HepG2 (cell line): ENCODE results near the gene SUPT4H1. TPM values are rescaled to one million over a fixed set of nuclear protein-coding genes. Genes with fewer than 3 reads are reported as not detected.
A peak's percentile ranks its signal among the peaks of the same experiment; 100 is the strongest.

Experiments used
- CBX5 ChIP-seq: sonication (generic); formaldehyde crosslinking; IDR thresholded peaks from 2 replicates; pipeline ENCODE4 v1.4.0; 2020; ENCODE audit warnings: missing genetic modification reagents, borderline replicate concordance
- CERS6 ChIP-seq: sonication (generic); formaldehyde crosslinking; IDR thresholded peaks from 2 replicates; pipeline ENCODE4 v1.5.0; 2020; ENCODE audit warnings: missing genetic modification reagents
- DBP ChIP-seq: sonication (generic); formaldehyde crosslinking; IDR thresholded peaks from 2 replicates; pipeline ENCODE4 v1.4.0; 2020; ENCODE audit warnings: missing genetic modification reagents; ENCODE audit errors: not compliant biosample characterization
- EP300 ChIP-seq, 3 experiments: sonication (generic) in 1 of 3; formaldehyde crosslinking in 1 of 3; IDR thresholded peaks; 2 replicates each; pipeline versions ENCODE4 v1.5.1 to v1.6.1; 2011 to 2020; ENCODE audit warnings: low read depth in 2 of 3, low read length in 2 of 3, borderline replicate concordance in 1 of 3, improper control_type of control experiment in 1 of 3, mild to moderate bottlenecking in 1 of 3, missing genetic modification reagents in 1 of 3, moderate library complexity in 1 of 3
- FOXA3 ChIP-seq: IDR thresholded peaks from 2 replicates; pipeline ENCODE4 v1.6.1; 2016; ENCODE audit warnings: missing genetic modification reagents, missing compliant biosample characterization
- FOXK2 ChIP-seq: fragments of 450-650 bp; IDR thresholded peaks from 2 replicates; pipeline ENCODE4 v1.6.1; 2016
- FOXM1 ChIP-seq: sonication (generic); formaldehyde crosslinking; IDR thresholded peaks from 2 replicates; pipeline ENCODE4 v1.5.0; 2020; ENCODE audit warnings: missing genetic modification reagents
- GMEB1 ChIP-seq: sonication (generic); formaldehyde crosslinking; IDR thresholded peaks from 2 replicates; pipeline ENCODE4 v1.5.1; 2020; ENCODE audit warnings: missing genetic modification reagents, mild to moderate bottlenecking, borderline replicate concordance
- HIC2 ChIP-seq: sonication (generic); formaldehyde crosslinking; IDR thresholded peaks from 2 replicates; pipeline ENCODE4 v1.9.0; 2022; ENCODE audit warnings: low read depth, missing genetic modification reagents
- IKZF1 ChIP-seq: fragments of 450-650 bp; IDR thresholded peaks from 2 replicates; pipeline ENCODE4 v1.7.1; 2016
- ISL2 ChIP-seq: sonication (generic); formaldehyde crosslinking; IDR thresholded peaks from 2 replicates; pipeline ENCODE4 v1.5.0; 2020; ENCODE audit warnings: missing genetic modification reagents
- NR2F6 ChIP-seq, 2 experiments: IDR thresholded peaks; 2 replicates each; pipeline ENCODE4 v1.6.1; 2016; ENCODE audit warnings: antibody characterized with exemption in 1 of 2, mild to moderate bottlenecking in 1 of 2
- PLRG1 ChIP-seq: fragments of 450-650 bp; conservative IDR thresholded peaks from 2 replicates; pipeline ENCODE4 v1.6.1; 2016
- SOX13 ChIP-seq, 3 experiments: fragments of 450-650 bp in 1 of 3; sonication (generic) in 1 of 3; formaldehyde crosslinking in 1 of 3; IDR thresholded peaks in 2 of 3; conservative IDR thresholded peaks in 1 of 3; 2 replicates each; pipeline versions ENCODE4 v1.5.0 to v1.6.1; 2016 to 2020; ENCODE audit warnings: antibody characterized with exemption in 1 of 3, mild to moderate bottlenecking in 1 of 3, missing compliant biosample characterization in 1 of 3, missing genetic modification reagents in 1 of 3, moderate library complexity in 1 of 3
- SPEN ChIP-seq: sonication (generic); formaldehyde crosslinking; IDR thresholded peaks from 2 replicates; pipeline ENCODE4 v1.5.1; 2020; ENCODE audit warnings: low read depth, mild to moderate bottlenecking, missing genetic modification reagents
- TEAD3 ChIP-seq: optimal IDR thresholded peaks from 2 replicates; pipeline ENCODE3; 2016; ENCODE audit warnings: borderline replicate concordance
- ZBTB21 ChIP-seq: sonication (generic); formaldehyde crosslinking; IDR thresholded peaks from 2 replicates; pipeline ENCODE4 v1.4.0; 2020; ENCODE audit warnings: missing genetic modification reagents
- ZFP82 ChIP-seq: sonication (generic); formaldehyde crosslinking; IDR thresholded peaks from 2 replicates; pipeline ENCODE4 v1.5.1; 2020; ENCODE audit warnings: mild to moderate bottlenecking, missing genetic modification reagents, borderline replicate concordance
- ZNF441 ChIP-seq: sonication (generic); formaldehyde crosslinking; IDR thresholded peaks from 2 replicates; pipeline ENCODE4 v1.7.0; 2021; ENCODE audit warnings: missing genetic modification reagents, borderline replicate concordance
- ZNF691 ChIP-seq: sonication (generic); formaldehyde crosslinking; IDR thresholded peaks from 2 replicates; pipeline ENCODE4 v1.4.0; 2020; ENCODE audit warnings: missing genetic modification reagents, low read depth, mild to moderate bottlenecking, borderline replicate concordance
- ZNF776 ChIP-seq: sonication (generic); formaldehyde crosslinking; IDR thresholded peaks from 2 replicates; pipeline ENCODE4 v1.4.0; 2020; ENCODE audit warnings: mild to moderate bottlenecking, missing genetic modification reagents
- ZSCAN22 ChIP-seq: sonication (generic); formaldehyde crosslinking; IDR thresholded peaks from 2 replicates; pipeline ENCODE4 v1.4.0; 2020; ENCODE audit warnings: mild to moderate bottlenecking, missing genetic modification reagents
- polyA plus RNA-seq, 8 experiments: library from polyadenylated mRNA; depleted of rRNA in 3 of 8; stranded (reverse) in 7 of 8; unstranded in 1 of 8; fragments of >200 nt; fragmentation: Illumina TruSeq in 4 of 8; extraction: Trizol in 4 of 8; gene quantifications; 2 replicates each; pipeline versions ENCODE4 v1.2.1 to v1.2.3, GENCODE V29; 2011 to 2016; ENCODE audit warnings: low read depth in 4 of 8, missing spikeins in 1 of 8, mixed read lengths in 1 of 8; ENCODE audit not compliant: insufficient read depth in 1 of 8
- total RNA-seq, 5 experiments: library from RNA; depleted of rRNA; stranded (reverse); fragments of >200 nt; fragmentation: Illumina TruSeq; extraction: Trizol; gene quantifications; 2 replicates each; pipeline ENCODE4 v1.2.3, GENCODE V29; 2016; ENCODE audit warnings: low read depth in 1 of 5

Gene SUPT4H1
- total and polyA plus RNA-seq, 2 of the 13 experiments (the other 11 are each of a cell fraction or from before 2014, with no cell fraction given): 155 to 244 TPM

- TF ChIP-seq DBP (no peak), ZFP82 (CRISPR knock-in tag) (no peak), ZNF776 (CRISPR knock-in tag) (no peak), GMEB1 (CRISPR knock-in tag) (peak; percentile 58; the same call in 1 of the 2 replicates), PLRG1 (no peak), ZNF691 (CRISPR knock-in tag) (peak; percentile 74; the same call in 1 of the 2 replicates), CERS6 (CRISPR knock-in tag) (no peak), SPEN (CRISPR knock-in tag) (peak; percentile 47), FOXA3 (CRISPR knock-in tag) (peak; percentile 63), IKZF1 (no peak), CBX5 (no peak), TEAD3 (peak; percentile 8), ISL2 (CRISPR knock-in tag) (0 out of 2 replicates have a peak, but pooled peaks have one; percentile 46), ZNF441 (CRISPR knock-in tag) (no peak), FOXM1 (CRISPR knock-in tag) (no peak), HIC2 (CRISPR knock-in tag) (peak; percentile 22; the same call in 1 of the 2 replicates), FOXK2 (peak; percentile 88), EP300 (IDR thresholded peaks at IDR 0.05; ENCODE audit: low read depth in 2 of 2, low read length in 2 of 2) (peak in 1 of 2 experiments; percentile 58; a peak in 2 of 4 replicates), EP300 (CRISPR knock-in tag; IDR thresholded peaks at IDR 0.05; ENCODE audit: borderline replicate concordance) (peak; percentile 12; the same call in 1 of the 2 replicates), SOX13 (IDR thresholded peaks at IDR 0.05) (no peak), SOX13 (CRISPR knock-in tag; conservative IDR thresholded peaks at IDR 0.05 in 1 of 2, IDR thresholded peaks at IDR 0.05 in 1 of 2) (peak in 1 of 2 experiments; percentile 94; a peak in 2 of 4 replicates), ZSCAN22 (CRISPR knock-in tag) (no peak), ZBTB21 (CRISPR knock-in tag) (peak; percentile 78; the same call in 1 of the 2 replicates), NR2F6 (IDR thresholded peaks at IDR 0.05) (peak; percentile 89), NR2F6 (CRISPR knock-in tag; IDR thresholded peaks at IDR 0.05) (peak; percentile 78)
Measured at GRCh38 chr17:58369214-58370031, 17.4 kb upstream of the SUPT4H1 start (continued).
